DMS114 treated with DMSO at 0.1 percent for 48 hours (cell line): ENCODE data around the gene ZNF367.
"Not testable (repeated sequence)": the region's sequence is repeated elsewhere in the genome, so short reads cannot be mapped to it uniquely, and the experiment has no call there.

Source experiments
- DNase-seq: peaks from one replicate; lab custom pipeline; 2025; ENCODE audit not compliant: unreplicated experiment; lab: John Stamatoyannopoulos, UW

ZNF367 gene

GRCh38 chr9:96400132-96400910, 17.8 kb downstream of the ZNF367 start:
- DNase-seq = no peak

GRCh38 chr9:96399325-96399633, 18.9 kb downstream of the ZNF367 start:
- no peak for DNase-seq

DNA sequence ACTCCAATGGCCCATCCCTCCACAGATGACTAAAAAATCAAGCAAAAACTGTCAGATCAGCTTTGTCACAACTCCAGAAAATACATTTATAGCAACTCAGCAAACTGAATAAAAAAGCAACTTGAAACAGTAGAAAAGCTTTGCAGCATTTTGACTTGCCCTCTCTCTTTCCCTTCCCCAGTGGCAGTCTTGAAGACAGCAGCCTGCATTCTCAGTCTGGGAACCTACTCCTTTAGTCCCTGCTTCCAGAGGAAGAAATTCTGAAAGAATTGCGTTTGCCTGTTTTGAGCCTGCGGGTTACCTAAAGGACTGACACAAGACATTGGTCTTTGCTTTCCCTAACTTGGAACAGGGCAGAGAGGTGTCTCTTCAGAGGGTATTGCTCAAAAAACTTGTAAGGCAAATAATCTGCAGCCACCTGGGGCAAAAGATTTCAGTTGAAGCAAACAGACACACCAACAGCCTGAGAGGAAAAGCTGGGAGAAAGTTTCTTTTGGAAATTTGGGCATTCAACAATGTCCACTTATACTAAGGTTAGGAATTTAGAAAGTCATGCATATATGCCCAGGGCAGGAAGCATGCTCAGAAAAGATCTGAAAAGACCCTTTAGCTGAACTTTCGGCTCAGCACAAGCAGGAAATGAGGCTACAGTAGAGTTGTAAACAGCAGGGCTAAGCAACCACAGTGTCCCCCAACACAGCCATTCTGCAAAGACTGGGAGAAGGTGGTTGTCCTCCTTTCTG, 19.4 kb downstream of the ZNF367 start:
- no peak for DNase-seq

DNA sequence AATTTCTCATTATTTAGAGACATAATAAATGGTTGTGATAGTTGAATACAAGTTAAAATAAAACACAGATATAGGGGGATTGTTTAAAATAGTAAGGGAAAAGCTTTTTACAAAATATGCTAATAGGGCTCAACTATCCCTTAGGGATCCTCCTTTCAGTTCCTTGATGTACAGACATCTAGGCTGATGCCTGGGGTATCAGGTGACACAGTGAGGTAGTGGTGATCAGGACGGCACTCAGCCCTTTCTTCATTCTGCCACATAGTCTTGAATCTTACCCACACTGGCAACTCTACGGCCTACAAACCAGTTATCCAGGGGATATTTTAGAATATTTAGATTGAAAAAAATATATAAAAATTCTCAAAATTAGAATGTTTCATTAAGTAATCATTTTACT, 22.2 kb downstream of the ZNF367 start:
- DNase-seq = no peak

DNA sequence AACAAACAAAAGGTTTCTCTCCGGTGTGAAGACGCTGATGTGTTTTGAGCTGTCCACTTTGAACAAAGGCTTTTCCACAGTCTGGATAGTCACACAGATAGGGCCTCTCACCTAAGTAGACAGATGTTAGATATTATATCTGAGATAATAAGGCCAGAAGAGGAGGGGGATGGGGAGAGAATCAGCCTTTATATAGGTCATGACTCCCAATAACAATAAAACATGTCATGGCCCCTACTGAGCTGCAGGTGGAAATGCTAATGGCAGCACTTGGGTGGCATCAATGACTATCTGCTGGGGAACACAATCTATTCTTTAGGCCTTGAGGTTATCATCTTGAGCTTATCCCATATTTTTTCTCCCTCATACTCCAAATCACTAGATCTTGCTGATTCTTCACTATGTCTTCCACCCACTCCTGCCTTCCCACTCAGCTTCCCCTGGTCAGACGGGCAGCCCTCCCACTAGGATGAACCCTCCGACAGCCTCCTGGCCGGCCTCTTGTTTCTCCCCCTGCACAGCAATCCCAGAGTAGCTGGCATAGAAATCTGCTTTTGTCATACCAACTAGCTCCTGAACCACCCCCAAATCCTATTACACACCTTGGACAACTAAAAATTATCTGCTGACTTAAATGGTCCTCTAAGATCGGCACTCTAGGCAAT, 23.2 kb downstream of the ZNF367 start:
- no peak for DNase-seq

GRCh38 chr9:96392263-96392662, 25.9 kb downstream of the ZNF367 start:
- no peak for DNase-seq

DNA sequence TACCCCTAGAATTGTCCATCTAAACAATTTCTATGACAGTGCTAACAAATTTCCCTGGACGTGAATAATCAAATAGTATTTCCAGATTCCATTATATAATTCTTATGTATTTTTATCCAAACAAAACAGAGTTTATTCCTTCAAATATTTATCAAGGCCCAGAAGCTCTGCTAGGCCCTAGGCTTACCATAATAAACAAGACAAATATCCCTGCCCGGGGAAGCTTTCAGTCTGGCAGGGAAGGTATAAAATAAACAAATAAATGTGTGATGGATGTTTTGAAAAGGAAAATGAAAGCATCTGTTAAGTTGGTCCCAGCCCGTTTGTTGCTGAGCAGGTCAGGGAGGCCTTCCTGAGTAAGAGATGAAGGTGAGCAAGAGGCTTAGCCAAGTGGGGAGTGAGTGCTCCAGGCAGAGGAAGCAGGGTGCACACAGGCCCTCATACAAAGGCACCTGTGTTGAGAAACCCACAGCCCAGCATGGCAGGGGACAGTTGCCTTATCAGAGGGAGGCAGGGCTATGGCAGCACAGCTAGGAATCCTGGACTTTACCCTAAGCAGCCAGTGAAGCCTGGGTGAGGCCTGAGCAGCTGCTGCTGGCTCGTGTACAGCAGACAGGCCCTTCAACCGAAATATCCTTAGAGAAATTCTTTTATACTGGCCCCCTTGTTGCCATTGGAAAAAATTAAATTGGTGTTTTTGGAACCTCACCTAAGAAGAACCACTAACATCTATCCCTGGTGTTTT, 27.0 kb downstream of the ZNF367 start:
- DNase-seq = no peak

DNA sequence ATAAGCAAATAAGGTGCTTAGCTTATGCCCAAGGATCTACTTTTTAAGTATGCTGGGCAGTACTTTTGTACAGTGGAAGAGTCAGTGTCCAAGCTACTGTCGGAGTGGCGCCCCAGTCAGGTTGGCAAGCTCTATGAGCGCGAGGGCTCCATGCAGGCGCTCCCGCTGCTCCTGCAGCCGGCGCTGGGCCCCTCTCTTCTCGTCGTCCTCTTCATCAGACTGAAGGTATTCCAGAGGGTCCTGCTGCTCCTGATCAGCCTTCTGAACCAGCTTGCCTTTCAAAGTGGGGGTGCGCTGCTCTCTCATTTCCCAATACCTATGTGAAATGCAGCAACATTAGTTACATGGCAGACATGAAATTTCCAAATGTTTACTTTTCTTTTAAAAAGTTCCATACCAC, 30.0 kb downstream of the ZNF367 start:
- DNase-seq = no peak

GRCh38 chr9:96386157-96386556, 32.0 kb downstream of the ZNF367 start:
- no peak for DNase-seq

GRCh38 chr9:96383165-96383942, 34.8 kb downstream of the ZNF367 start, which contains the start of gene SLC35D2:
SLC35D2 (minus strand) TSS chr9:96383711; CDS start chr9:96383634, 77 bp downstream.
- DNase-seq = no peak

DNA sequence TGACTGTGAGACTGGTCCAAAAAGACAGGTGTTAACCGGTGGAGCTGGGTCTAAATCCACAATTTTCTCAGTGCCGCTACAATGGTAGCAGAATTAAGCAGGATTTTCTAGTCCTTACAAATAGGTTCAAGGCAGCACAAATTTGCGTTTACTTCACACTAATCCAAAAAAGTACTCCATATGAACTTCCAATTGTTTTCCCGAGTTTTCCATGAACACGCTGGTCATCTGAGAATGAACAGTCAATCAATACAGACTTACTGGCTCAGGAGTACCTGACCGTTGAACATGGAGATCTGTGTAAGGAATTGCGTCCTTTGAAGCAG, 35.4 kb downstream of the ZNF367 start:
- no peak for DNase-seq

GRCh38 chr9:96382175-96382574, 36.0 kb downstream of the ZNF367 start:
- no peak for DNase-seq

DNA sequence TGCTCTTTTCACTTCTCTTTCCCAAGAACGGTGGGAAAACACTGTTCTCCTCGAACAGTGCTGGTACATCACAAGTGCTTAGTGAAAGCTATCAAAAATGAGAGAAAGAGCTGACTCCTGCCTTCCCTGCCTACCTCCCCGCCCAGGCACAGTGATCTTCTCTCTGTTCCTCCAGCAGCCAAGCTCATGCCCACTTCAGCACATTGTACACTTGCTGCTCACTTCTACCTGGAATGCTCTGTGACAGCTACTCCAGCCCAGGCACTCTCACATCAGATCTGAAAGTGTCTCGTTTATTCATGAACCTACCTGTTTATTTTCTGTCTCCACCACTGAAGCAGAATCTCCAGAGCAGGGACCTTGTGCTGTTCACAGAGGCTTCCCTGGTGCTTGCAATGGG, 36.5 kb downstream of the ZNF367 start:
- no peak for DNase-seq

DNA sequence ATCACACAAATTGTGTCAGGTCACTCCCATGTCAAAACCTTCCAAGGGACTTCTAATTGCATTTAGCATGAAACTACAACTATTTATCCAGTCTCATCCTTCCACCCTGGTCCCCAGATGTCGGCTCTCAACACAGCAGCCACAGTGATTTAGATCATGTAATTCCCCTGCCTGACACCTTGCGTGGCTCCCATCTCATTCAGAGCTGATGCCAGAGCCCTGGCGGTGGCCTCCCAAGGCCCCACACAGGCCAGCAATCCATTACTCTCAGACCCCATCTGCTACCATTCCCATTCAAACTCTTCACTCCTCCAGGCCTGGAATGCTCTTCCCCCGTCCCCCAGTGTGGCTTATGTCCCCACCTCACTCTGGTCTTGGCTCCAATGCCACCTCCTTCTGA, 37.0 kb downstream of the ZNF367 start:
- no peak for DNase-seq

DNA sequence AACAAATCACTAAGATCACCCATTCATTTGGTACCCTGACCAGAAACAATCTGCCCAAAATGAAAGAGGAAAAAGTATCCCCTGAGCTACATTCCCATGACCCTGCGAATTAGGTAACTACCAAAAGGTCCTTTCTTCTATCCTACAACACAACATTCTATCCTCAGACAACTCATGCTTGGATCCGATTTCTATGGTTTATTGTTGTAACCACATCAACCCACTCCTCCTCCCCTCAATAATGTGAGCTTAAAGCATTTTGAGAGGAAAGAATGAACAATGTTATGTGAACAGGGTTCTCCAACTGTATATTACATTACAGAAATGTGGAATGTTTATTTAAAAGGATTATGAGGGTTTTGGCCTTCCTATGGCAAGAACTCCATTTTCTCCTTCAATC, 38.7 kb downstream of the ZNF367 start:
- no peak for DNase-seq

DNA sequence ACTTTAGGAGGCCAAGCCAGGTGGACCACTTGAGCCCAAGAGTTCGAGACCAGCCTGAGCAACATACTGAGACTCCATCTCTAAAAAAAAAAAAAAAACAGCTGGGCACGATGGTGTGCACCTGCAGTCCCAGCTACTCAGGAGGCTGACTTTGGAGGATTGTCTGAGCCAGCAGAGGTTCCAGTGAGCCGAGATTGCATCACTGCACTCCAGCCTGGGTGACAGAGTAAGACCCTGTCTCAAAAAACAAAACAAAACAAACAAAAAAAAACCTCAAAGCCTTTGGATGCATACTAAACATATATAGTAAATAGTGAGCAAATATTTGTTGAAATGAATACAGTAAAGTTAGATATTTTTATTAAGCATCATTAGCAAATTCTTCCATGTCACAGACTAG, 40.0 kb downstream of the ZNF367 start:
- no peak for DNase-seq

DNA sequence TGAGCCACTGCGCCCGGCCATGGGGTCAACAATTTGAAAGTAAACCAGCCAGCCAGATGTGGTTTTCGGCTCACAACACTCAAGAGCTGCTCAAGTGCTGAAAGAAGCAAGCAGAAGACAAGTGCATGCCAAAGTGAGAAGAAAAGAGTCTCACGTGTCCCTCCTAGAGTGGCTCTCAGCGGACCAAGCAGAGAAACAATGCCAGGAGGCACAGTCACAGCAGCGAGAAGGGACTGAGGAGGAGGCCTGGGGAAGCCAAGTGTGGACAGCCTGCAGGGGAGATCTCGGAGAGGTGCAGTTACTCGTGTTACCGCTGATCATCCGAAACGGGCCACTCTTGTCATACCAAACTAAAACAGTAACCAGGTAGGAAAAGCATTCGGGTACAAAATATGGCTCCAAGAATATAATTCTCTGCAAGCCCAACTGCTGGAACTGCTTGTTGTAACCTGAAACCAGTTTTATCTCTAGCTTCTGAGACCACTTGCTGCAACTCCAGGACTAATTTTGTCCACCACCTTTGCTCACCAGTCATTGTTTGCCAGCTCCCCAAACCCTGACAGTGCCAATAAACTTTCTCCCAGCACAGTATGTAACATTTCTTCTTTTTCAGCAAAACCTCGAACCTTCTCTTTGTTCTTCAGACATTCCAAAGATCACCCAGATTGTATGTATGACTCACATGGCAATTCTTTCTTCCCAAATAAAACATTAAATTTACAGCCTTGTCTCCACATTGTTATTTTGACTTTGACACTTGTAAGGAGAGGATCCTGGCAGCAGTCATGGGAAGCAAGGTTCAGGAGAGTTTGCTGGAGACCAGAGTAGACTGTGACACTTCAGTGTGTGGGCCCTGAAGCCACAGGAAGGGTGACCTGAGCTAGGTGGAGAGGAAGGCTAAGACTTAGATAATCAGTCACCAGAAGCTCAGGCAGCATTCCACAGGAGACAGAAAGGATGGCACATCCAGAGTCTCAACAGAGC, 41.0 kb downstream of the ZNF367 start:
- no peak for DNase-seq

DNA sequence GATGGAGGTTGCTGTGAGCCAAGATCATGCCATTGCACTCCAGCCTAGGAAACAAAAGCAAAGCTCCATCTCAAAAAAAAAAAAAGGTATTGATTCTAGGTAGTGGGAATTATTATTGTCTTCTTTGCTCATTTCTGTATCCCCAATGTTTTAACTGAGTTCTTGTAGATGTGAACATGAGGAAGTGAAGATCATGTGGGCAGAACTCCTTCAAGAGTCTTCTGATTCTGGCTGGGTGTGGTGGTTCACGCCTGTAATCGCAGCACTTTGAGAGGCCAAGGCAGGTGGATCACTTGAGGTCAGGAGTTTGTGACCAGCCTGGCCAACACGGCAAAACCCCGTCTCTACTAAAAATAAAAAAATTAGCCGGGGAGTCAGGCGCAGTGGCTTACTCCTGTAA, 42.7 kb downstream of the ZNF367 start:
- DNase-seq = not testable (repeated sequence)

DNA sequence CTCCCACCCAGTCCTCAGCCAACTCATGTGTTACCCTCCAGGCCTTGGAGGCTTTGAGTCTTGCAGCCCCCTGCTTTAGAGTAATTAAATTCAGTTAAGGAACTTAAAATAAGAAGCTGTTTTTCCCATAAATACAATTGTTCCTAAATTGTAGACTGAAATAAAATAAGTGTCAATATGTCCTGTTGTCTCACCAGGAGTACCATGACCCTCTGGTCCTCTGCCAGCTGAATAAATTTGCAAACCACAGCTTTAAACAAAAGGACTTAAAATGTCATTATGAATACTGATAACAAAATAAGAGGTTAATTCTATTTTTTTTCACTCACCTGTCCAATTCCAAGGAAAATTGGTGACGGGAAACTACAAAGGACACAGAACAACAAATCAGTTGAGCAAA, 50.2 kb downstream of the ZNF367 start:
- DNase-seq = no peak
